Thymus (tissue), 11 donors: ENCODE measurements around the gene FGF7. TPM values are rescaled to one million over a fixed set of nuclear protein-coding genes. Genes with fewer than 3 reads are reported as not detected.
"Not testable (repeated sequence)": the region's sequence is repeated elsewhere in the genome, so short reads cannot be mapped to it uniquely, and the experiment has no call there.

Experiments
- DNase-seq, 9 donors: peaks; one replicate each; pipeline ENCODE4 v3.0.0-alpha.2; 2013; ENCODE audit warnings: low spot score in 9 of 9, low read depth in 6 of 9, missing footprints in 1 of 9
- H3K27ac ChIP-seq, 2 donors: one replicate each; pipeline ENCODE4 v1.5.1; 2013; ENCODE audit warnings: control low read depth in 1 of 2, low read depth in 1 of 2, low read length in 1 of 2, mild to moderate bottlenecking in 1 of 2, moderate library complexity in 1 of 2
- H3K27me3 ChIP-seq, 2 donors: one replicate each; pipeline ENCODE4 v1.5.1; 2013; ENCODE audit warnings: low read length in 1 of 2; ENCODE audit not compliant: control insufficient read depth in 2 of 2, insufficient read depth in 1 of 2
- H3K36me3 ChIP-seq, 2 donors: one replicate each; pipeline ENCODE4 v1.5.1; 2013; ENCODE audit warnings: low read length in 1 of 2, mild to moderate bottlenecking in 1 of 2, moderate library complexity in 1 of 2; ENCODE audit not compliant: control insufficient read depth in 2 of 2, insufficient read depth in 2 of 2
- H3K4me1 ChIP-seq, 2 donors: one replicate each; pipeline ENCODE4 v1.5.1; 2013; ENCODE audit warnings: low read length in 2 of 2; ENCODE audit not compliant: control insufficient read depth in 2 of 2, insufficient read depth in 2 of 2
- H3K4me3 ChIP-seq, 2 donors: one replicate each; pipeline ENCODE4 v1.5.1; 2013; ENCODE audit warnings: low read length in 2 of 2, control low read depth in 1 of 2, mild to moderate bottlenecking in 1 of 2
- H3K9me3 ChIP-seq, 2 donors: one replicate each; pipeline ENCODE4 v1.5.1; 2013; ENCODE audit warnings: low read length in 1 of 2, mild to moderate bottlenecking in 1 of 2; ENCODE audit not compliant: control insufficient read depth in 2 of 2, insufficient read depth in 1 of 2
- WGBS: extraction: QIAGEN DNeasy Blood & Tissue Kit; methylation state at CpG from one replicate; pipeline ENCODE4 v1.1.7; 2013; 5-methylcytosine and 5-hydroxymethylcytosine counted together
- polyA plus RNA-seq: library from polyadenylated mRNA; stranded (reverse); fragments of 200-250 nt; gene quantifications from one replicate; pipeline ENCODE4 v1.2.3, GENCODE V29; 2013
- total RNA-seq: library from RNA; stranded (reverse); fragments of 120-200 nt; gene quantifications from one replicate; pipeline ENCODE4 v1.2.4, GENCODE V29; 2013
- donor health status: healthy.

Gene FGF7
- total and polyA plus RNA-seq, 2 donors = 2.1 to 5.0 TPM

GRCh38 chr15:49471733-49472132 is 48.7 kb downstream of the FGF7 start:
- peak overlapping the region in 1 of 2 donors; percentile 91 for H3K27ac ChIP-seq
- H3K9me3 ChIP-seq = no peaks in the 10 kb centered on the region
- WGBS = 56% methylated on average over 4 of the region's 4 CpGs
- H3K36me3 ChIP-seq = no peaks in the 10 kb centered on the region
- peaks cover 0 to 7% of the 10 kb centered on the region in 2 donors for H3K4me1 ChIP-seq
- H3K27me3 ChIP-seq = no peaks in the 10 kb centered on the region
- DNase-seq = peak; percentile 49 to 92 (median 82)
- H3K4me3 ChIP-seq = no peak overlapping the region

GRCh38 chr15:49472338-49472737 is 49.3 kb downstream of the FGF7 start:
- 98% methylated on average over 2 of the region's 2 CpGs for WGBS
- Histone ChIP-seq H3K36me3 (no peaks in the 10 kb centered on the region), H3K27ac (peak overlapping the region in 1 of 2 donors; percentile 91), H3K4me3 (no peak overlapping the region), H3K4me1 (peaks cover 0 to 7% of the 10 kb centered on the region in 2 donors), H3K27me3 (no peaks in the 10 kb centered on the region), H3K9me3 (no peaks in the 10 kb centered on the region)
- peak in 3 of 9 donors; percentile 3 to 5 (median 4) for DNase-seq

- no peaks in the 10 kb centered on the region for H3K27me3 ChIP-seq
- H3K9me3 ChIP-seq = no peaks in the 10 kb centered on the region
- no peak overlapping the region for H3K4me3 ChIP-seq
- no peak overlapping the region for H3K27ac ChIP-seq
- H3K4me1 ChIP-seq = peaks cover 0 to 7% of the 10 kb centered on the region in 2 donors
- DNase-seq = no peak
- H3K36me3 ChIP-seq = no peaks in the 10 kb centered on the region
- WGBS = 86% methylated on average over 1 of the region's 1 CpG
Measured at GRCh38 chr15:49473031-49473430, 50.0 kb downstream of the FGF7 start.

- WGBS = 98% methylated on average over 4 of the region's 4 CpGs
Measured at GRCh38 chr15:49478021-49478420, 55.0 kb downstream of the FGF7 start.

GRCh38 chr15:49478982-49479381 is 55.9 kb downstream of the FGF7 start:
- not testable (repeated sequence) for H3K4me3 ChIP-seq, H3K36me3 ChIP-seq, H3K27ac ChIP-seq, DNase-seq, H3K4me1 ChIP-seq, H3K9me3 ChIP-seq, H3K27me3 ChIP-seq

More at GRCh38 chr15:49478021-49478420, 55.0 kb downstream of the FGF7 start:
- H3K27ac ChIP-seq, H3K27me3 ChIP-seq, DNase-seq, H3K4me1 ChIP-seq, H3K4me3 ChIP-seq, H3K36me3 ChIP-seq, H3K9me3 ChIP-seq: not testable (repeated sequence)

- not testable (repeated sequence) for DNase-seq
Measured at GRCh38 chr15:49485401-49485800, 62.4 kb downstream of the FGF7 start.

GRCh38 chr15:49490966-49491365 is 67.9 kb downstream of the FGF7 start:
- Histone ChIP-seq H3K27me3 (no peaks in the 10 kb centered on the region), H3K27ac (no peak overlapping the region), H3K4me1 (no peaks in the 10 kb centered on the region), H3K4me3 (no peak overlapping the region), H3K9me3 (no peaks in the 10 kb centered on the region), H3K36me3 (no peaks in the 10 kb centered on the region)
- DNase-seq = no peak
- whole genome bisulfite sequencing = 98% methylated on average over 1 of the region's 1 CpG

More at GRCh38 chr15:49485401-49485800, 62.4 kb downstream of the FGF7 start:
- H3K36me3 ChIP-seq, H3K27me3 ChIP-seq, H3K9me3 ChIP-seq, H3K4me3 ChIP-seq, H3K27ac ChIP-seq, H3K4me1 ChIP-seq: not testable (repeated sequence)
- 90% methylated on average over 1 of the region's 1 CpG for WGBS

GRCh38 chr15:49492151-49492550 is 69.1 kb downstream of the FGF7 start:
- no peak overlapping the region for H3K27ac ChIP-seq
- H3K9me3 ChIP-seq = no peaks in the 10 kb centered on the region
- H3K4me3 ChIP-seq = no peak overlapping the region
- H3K4me1 ChIP-seq = no peaks in the 10 kb centered on the region
- no peaks in the 10 kb centered on the region for H3K36me3 ChIP-seq
- no peak for DNase-seq
- WGBS = 97% methylated on average over 2 of the region's 2 CpGs
- H3K27me3 ChIP-seq = no peaks in the 10 kb centered on the region

- no peak overlapping the region for H3K27ac ChIP-seq
- no peak overlapping the region for H3K4me3 ChIP-seq
- no peak for DNase-seq
- no peaks in the 10 kb centered on the region for H3K27me3 ChIP-seq
- 94% methylated on average over 1 of the region's 1 CpG for WGBS
- no peaks in the 10 kb centered on the region for H3K36me3 ChIP-seq
- no peaks in the 10 kb centered on the region for H3K9me3 ChIP-seq
- H3K4me1 ChIP-seq = no peaks in the 10 kb centered on the region
Measured at GRCh38 chr15:49492830-49493229, 69.8 kb downstream of the FGF7 start.

GRCh38 chr15:49494842-49495241 is 71.8 kb downstream of the FGF7 start:
- no peak for DNase-seq
- Histone ChIP-seq H3K27ac (no peak overlapping the region), H3K9me3 (no peaks in the 10 kb centered on the region), H3K4me3 (no peak overlapping the region), H3K27me3 (no peaks in the 10 kb centered on the region), H3K36me3 (no peaks in the 10 kb centered on the region), H3K4me1 (no peaks in the 10 kb centered on the region)
- WGBS = 96% methylated on average over 1 of the region's 1 CpG
